HuH-7.5 (cell line): Measurements from ENCODE around the gene BTBD19.
"Not testable (repeated sequence)": the region's sequence is repeated elsewhere in the genome, so short reads cannot be mapped to it uniquely, and the experiment has no call there.

Source experiments
- DNase-seq: peaks from one replicate; pipeline ENCODE4 v3.0.0; 2011; ENCODE audit warnings: low spot score

Gene BTBD19

DNA sequence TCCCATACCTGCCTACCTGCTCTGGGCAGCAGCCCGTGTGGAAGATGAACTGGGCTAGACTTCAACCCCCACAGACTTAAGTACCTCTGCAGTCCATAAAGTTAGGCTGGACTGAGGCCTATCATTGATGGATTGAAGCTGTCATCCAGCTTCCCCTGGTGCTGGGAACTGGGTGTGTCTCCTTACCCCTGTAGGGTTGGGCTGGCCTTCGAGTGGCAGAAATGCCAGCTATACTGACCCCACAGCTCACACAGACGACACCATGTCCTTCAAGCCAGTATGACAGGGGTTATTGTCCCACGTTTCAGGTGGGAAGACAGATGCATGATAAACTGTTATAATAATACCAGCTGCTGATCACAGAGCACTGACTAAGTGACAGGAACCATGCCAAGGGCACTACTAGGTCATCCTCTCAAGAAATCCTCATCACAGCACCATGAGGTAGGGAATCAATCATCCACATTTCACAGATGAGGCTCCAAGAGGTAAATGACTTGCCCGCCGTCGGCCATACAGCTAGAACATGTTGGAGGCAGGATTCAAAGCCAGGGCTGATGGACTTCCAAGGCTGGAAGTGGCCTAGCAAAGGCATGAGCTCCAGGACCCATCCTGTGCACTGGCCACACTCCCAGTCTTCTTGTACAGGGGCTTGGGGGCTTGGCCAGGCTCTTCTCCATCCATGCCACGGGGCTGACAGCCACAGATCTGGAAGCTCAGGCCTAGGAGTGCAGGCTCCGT lies 20.0 kb upstream of the BTBD19 start, which contains the start of gene BEST4:
TSS of gene BEST4 (minus strand) at position 51 of the 741 bp plus-strand sequence. CDS start 465 bp downstream, outside the sequence.
- DNase-seq: no peak

DNA sequence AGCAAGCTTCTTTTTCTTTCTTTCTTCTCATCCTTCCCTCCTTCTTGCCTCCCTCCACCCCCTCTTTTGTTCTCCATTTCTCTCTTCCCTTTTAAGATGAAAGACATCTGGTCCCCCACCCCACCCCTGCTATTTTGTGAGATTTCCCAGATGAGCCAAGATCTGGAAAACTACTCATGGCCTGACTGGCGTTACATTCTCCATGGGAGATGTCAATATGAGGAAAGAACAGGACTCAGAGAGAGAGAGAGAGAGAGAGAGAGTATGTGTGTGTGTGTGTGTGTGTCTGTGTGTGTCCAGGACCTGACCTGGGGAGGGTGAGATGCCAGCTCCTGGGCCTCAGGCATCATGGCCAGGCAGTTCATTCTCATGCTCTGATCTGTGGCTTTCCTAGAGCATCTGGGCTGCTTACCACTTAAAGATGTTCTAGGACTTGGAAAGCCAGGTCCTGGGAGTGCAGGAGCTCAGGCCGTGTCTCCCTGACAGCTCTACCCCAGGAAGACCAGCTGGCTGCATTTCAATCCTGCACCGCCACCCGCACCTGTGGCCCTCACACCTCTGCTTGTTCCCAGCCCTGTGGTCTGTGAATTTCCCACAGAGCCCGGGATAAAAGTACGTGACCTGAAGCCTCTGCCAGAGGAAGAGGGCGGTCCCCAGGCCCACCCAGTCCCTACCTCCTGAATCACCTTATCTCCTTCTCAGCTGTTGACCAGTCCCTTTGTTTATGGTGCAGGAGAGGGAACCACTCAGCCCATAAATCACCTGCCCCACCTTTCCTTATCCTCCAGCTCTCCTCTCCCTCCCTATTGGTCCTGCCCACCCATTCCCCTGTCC lies 17.1 kb upstream of the BTBD19 start:
- no peak for DNase-seq

DNA sequence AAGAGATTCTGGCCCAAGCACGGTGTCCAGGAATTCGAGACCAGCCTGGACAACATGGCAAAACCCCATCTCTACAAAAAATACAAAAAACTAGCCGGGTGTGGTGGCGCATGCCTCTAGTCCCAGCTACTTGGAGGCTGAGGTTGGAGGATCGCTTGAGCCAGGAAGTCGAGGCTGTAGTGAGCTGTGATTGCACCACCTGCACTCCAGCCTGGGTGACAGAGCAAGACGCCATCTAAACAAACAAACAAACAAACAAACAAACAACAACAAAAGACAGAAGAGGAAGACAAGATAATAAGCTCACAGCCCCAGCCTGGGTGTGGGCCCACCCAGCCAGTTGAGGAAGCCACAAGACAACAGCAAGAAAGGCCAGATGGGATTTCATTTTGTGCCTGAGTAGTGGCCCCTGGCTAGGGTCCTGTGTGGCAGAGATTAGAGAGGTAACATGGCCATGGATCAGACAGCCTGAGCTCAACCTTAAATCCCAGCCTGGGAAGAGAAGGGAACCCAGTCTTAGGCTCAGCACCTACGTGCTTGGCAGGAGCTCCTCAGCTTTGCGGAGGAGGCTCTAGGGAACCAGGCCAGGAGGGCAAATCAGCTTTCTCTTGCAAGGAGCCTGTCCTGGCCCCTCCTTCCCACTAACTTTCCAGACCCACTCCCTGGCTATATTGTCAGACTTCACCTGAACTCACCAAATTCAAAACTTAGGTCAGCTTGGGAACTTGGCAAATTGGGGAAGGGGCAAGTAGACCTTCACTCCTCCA lies 15.4 kb upstream of the BTBD19 start:
- no peak for DNase-seq

DNA sequence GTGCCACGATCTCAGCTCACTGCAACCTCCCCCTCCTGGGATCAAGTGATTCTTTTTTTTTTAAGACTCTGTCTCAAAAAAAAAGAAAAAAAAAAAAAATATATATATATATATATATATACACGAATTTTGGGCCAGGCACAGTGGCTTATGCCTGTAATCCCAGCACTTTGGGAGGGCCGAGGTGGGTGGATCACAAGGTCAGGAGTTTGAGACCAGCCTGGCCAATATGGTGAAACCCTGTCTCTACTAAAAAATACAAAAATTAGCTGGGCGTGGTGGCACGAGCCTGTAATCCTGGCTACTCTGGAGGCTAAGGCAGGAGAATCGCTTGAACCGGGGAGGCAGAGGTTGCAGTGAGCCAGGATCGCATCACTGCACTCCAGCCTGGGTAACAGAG lies 10.4 kb upstream of the BTBD19 start:
- DNase-seq: not testable (repeated sequence)

- no peak for DNase-seq
Measured at GRCh38 chr1:44798481-44799365, 9.6 kb upstream of the BTBD19 start.

DNA sequence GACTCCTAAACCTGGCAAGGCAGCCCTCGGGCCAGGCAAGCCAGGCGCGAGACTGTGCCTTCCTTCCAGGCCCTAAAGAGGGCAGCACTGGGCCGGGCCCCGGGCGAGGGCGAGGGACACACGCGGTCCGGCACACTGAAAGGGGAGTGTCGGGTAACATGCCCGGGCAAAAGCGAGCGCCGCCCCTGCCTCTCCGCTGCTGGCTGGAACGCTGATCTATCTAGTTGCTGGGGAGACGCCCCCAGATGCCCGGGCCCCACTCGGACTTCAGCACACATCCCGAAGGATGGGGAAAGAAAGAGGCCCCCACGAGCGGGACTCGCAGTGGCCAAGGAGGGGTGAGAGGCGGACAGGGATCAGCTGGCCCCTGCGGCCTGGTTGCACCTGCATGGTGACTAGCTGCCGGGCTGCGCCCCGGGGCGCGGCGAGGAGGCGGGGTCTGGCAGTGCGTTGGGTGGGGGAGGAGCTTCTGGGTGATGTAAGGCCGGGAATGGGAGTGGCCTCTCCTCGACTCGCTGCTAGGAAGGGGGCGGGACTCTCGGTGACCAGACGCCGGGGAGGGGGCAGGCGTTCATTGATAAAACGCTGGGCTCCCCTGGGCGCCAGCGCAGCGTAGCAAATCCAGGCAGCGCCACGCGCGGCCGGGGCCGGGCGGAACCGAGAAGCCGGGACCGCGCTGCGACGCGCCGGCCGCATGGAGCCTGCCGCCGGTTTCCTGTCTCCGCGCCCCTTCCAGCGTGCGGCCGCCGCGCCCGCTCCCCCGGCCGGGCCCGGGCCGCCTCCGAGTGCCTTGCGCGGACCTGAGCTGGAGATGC lies 8.3 kb upstream of the BTBD19 start, which contains the start of gene PLK3:
TSS of gene PLK3 (plus strand) at position 608 of the 815 bp plus-strand sequence. CDS start at position 695, 87 bp downstream.
- DNase-seq: peak; percentile 95

GRCh38 chr1:44801491-44802305 lies 6.6 kb upstream of the BTBD19 start:
- DNase-seq: no peak

DNA sequence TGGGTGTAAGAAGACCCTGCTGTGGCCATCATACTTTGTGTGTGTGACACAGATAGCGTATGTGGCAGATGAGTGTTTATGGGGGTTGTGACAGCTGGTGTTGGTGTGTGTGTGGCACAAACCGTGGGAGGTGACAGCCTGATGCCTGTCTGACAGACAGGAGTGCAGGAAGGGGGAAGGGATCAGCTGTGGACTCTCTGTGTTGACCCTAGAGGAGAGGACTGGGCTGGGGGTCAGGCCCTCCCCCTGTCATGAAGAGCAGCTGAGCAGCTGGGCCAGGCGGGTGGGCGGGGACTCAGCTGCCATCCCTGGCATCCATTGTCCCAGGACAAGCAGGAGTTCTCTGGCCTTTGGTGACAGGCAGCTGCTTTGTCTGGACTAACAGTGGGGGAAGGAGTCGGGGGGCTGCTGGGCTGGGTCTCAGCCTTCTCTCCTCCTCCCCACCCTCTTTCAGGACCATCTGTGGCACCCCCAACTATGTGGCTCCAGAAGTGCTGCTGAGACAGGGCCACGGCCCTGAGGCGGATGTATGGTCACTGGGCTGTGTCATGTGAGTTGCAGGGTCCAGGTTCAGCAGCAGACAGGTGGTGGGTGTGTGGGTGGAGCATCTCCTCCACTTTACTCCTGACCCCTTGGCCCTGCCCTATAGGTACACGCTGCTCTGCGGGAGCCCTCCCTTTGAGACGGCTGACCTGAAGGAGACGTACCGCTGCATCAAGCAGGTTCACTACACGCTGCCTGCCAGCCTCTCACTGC lies 5.8 kb upstream of the BTBD19 start:
- no peak for DNase-seq

DNA sequence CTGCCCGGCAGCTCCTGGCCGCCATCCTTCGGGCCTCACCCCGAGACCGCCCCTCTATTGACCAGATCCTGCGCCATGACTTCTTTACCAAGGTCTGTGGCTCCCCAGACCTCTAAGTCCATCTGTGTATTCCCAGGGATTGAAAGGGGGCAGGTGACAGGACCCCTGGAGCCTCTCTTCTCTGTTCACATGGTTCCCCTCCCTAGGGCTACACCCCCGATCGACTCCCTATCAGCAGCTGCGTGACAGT lies 5.3 kb upstream of the BTBD19 start:
- DNase-seq: no peak

DNA sequence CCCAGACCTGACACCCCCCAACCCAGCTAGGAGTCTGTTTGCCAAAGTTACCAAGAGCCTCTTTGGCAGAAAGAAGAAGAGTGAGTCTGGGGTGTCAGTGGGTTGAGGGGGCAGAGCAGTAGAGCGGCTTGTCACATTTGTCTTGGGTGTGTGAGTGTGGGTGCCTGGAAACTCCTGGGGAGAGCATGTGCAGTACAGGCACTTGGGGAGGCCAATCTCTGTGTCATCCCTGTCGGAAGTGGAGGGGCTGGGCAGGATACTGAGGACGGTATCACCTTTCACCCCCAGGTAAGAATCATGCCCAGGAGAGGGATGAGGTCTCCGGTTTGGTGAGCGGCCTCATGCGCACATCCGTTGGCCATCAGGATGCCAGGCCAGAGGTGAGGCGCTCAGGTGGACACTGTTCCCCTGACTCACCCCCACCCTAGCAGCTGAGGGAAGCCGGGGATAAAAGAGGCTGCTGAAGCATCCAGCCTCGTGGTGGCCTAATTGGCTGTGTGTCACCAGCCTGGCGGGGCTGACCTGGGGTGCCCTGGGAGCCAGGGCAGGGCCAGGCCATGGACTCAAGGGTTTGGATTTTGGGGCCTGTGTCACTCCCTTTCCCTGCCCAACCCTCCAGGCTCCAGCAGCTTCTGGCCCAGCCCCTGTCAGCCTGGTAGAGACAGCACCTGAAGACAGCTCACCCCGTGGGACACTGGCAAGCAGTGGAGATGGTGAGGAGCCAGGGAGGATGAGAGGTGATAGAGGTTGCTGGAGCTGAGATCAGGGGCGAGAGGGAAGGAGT lies 4.8 kb upstream of the BTBD19 start:
- no peak for DNase-seq

GRCh38 chr1:44805311-44806024 lies 2.9 kb upstream of the BTBD19 start:
- no peak for DNase-seq

DNA sequence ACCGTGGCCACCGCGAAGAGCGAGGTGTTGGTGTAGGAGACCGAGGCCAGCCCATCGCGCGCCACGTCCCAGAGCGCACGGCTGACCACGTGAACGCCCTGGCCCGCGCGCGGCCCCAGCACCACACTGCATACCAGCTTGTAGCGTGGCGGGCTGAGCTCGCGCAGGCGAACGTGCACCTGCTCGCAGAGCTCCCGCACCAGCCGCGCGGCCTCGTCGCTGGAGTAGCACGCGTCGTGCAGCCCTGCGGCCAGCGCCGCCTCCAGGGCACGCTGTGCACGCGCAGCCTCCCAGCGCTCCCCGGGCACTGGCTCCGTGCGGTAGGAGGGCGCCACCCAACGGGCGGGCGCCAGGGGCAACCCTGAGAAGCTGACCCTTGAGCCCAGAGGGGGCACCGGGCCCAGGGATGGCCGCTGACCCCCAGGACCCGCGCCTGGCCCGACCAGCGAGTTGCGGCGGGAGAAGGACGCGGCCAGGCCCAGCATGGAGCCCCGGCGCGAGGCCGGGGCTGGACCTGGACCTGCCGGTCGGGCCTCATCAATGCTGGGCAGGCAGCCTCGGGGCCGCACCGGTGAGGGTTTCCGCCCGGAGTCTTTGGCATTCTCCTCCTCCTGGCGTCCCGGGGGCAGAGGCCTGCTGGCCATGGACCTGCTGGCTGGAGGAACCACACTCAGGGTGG lies 2.2 kb upstream of the BTBD19 start:
- no peak for DNase-seq

DNA sequence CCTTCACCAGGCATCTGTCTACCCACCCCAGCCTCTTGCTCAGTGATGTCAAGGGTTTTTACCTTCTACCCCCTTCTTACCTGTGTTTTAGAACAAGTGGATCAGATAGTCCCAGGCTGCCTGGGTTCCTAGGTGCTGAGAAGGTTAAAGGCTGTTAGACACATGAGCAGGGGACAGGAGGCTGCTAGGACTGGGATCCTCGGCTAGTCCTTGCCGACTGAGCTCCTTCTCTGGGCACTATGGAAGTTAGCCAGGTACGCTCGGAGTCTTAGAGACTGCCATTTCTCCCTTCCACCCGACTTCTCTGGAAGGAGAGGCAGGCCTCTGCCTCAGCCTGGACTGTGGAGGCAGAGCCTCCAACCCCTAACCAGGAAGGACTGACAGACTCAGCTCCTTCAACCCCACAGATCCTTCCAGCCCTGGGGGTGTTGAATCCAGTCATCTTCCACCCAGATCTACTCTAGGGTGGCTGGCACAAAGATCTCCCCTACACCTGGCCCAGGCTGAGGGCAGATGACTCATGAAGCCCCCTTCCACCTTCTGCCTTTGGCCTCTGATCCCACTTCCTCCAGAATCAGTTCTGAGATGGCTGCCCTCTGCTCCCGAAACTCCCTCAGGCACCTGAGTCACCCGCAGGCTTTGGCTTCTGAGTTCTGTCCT lies 1.5 kb upstream of the BTBD19 start, which contains the start of gene DYNLT4:
TSS of gene DYNLT4 (minus strand) at position 648 of the 660 bp plus-strand sequence. CDS start 683 bp downstream, outside the sequence.
- no peak for DNase-seq

GRCh38 chr1:44807364-44808062 lies 810 bp upstream of the BTBD19 start:
- peak; percentile 98 for DNase-seq
